ENCODE data around the gene TMEM128. TPM values are rescaled to one million over a fixed set of nuclear protein-coding genes. Genes with fewer than 3 reads are reported as not detected.

Gene TMEM128
- total RNA-seq, 1 experiment from 2014 or later: 21.5 TPM

DNA sequence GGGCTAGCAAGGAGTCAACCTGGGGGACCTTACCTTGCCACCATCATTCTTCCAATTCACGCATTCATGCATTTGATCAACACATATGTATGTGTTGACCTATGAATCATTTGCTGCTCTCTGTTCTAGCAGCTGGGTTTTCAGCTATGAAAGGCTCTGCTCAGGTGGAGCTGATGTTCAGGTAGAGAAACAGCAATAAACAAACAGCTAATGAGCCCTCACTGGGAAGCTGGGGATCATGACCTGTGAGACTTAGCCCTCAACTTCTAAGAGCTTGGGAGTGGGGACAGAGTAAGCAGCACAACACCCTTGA lies 19.7 kb downstream of the TMEM128 start:
- Histone ChIP-seq H3K27ac (ENCODE audit: insufficient read length, low read depth, low read length) (no peak overlapping the region), H2BK20ac (ENCODE audit: low read depth, low read length, poor library complexity, severe bottlenecking) (no peak overlapping the region), H3K9me3 (ENCODE audit: control insufficient read depth, low read depth, low read length) (no peaks in the 10 kb centered on the region), H3K4me1 (ENCODE audit: insufficient read depth, low read length) (no peaks in the 10 kb centered on the region), H4K5ac (ENCODE audit: insufficient read length, low read depth, low read length) (no peak overlapping the region), H2BK12ac (ENCODE audit: insufficient read length, low read depth, low read length) (no peak overlapping the region), H3K56ac (ENCODE audit: insufficient read length, low read depth, low read length) (no peak overlapping the region), H3K14ac (ENCODE audit: insufficient read depth, low read length) (no peak overlapping the region), H3K9ac (ENCODE audit: extremely low read depth, insufficient read length, low read length) (no peak overlapping the region), H2BK120ac (ENCODE audit: low read depth, low read length, poor library complexity, severe bottlenecking) (no peak overlapping the region), H3T11ph (ENCODE audit: low read length) (no peak overlapping the region), H3K23me2 (ENCODE audit: insufficient read length, low read depth, low read length, poor library complexity, severe bottlenecking) (peaks cover 3% of the 10 kb centered on the region), H3K18ac (ENCODE audit: insufficient read length, low read depth, low read length) (no peak overlapping the region), H4K91ac (ENCODE audit: insufficient read length, low read depth, low read length) (no peak overlapping the region), H4K20me1 (ENCODE audit: control insufficient read depth, insufficient read depth, insufficient read length) (no peaks in the 10 kb centered on the region), H3K4ac (ENCODE audit: low read depth, low read length) (no peak overlapping the region), H2AK5ac (ENCODE audit: insufficient read length, low read length) (no peak overlapping the region), H2AFZ (ENCODE audit: low read length) (no peak overlapping the region), H3K79me2 (ENCODE audit: insufficient read depth, low read length) (no peaks in the 10 kb centered on the region), H3K23ac (ENCODE audit: insufficient read length, low read depth, low read length) (no peak overlapping the region), H2BK15ac (ENCODE audit: low read depth, low read length) (no peak overlapping the region), H3K79me1 (ENCODE audit: insufficient read depth, low read depth, low read length, poor library complexity, severe bottlenecking) (no peaks in the 10 kb centered on the region), H3K27me3 (ENCODE audit: insufficient read depth, low read length) (peaks cover 43% of the 10 kb centered on the region), H2BK5ac (ENCODE audit: insufficient read length, low read length) (no peak overlapping the region), H4K8ac (replicated peaks; ENCODE audit: insufficient read length, low read depth, low read length) (no peak overlapping the region), H3K4me2 (ENCODE audit: insufficient read depth, insufficient read length, low read length) (no peak overlapping the region)
- no CpG with 5 or more reads among the region's 1 CpG for WGBS (ENCODE audit: extremely low coverage, insufficient read length, low lambda C conversion rate)
- DNase-seq: no peak
- Mint-ChIP-seq H3K27ac (no peak overlapping the region), H3K36me3 (ENCODE audit: insufficient read depth in 1 of 3, low read depth in 3 of 3) (peaks cover 0 to 5% (median 0%) of the 10 kb centered on the region in 3 experiments; a peak in 2 of 7 replicates), H3K27me3 (ENCODE audit: low read depth) (peaks cover 76% of the 10 kb centered on the region), H3K4me3 (peak overlapping the region in 1 of 2 experiments; percentile 62; a peak in 2 of 5 replicates), H3K9me3 (peaks cover 5 to 14% of the 10 kb centered on the region in 2 experiments; a peak in 4 of 5 replicates), H3K4me1 (peaks cover 7 to 14% of the 10 kb centered on the region in 2 experiments)
- TF ChIP-seq, protein P1, sequence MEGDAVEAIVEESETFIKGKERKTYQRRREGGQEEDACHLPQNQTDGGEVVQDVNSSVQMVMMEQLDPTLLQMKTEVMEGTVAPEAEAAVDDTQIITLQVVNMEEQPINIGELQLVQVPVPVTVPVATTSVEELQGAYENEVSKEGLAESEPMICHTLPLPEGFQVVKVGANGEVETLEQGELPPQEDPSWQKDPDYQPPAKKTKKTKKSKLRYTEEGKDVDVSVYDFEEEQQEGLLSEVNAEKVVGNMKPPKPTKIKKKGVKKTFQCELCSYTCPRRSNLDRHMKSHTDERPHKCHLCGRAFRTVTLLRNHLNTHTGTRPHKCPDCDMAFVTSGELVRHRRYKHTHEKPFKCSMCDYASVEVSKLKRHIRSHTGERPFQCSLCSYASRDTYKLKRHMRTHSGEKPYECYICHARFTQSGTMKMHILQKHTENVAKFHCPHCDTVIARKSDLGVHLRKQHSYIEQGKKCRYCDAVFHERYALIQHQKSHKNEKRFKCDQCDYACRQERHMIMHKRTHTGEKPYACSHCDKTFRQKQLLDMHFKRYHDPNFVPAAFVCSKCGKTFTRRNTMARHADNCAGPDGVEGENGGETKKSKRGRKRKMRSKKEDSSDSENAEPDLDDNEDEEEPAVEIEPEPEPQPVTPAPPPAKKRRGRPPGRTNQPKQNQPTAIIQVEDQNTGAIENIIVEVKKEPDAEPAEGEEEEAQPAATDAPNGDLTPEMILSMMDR (conservative IDR thresholded peaks at IDR 0.05): no peak
